Skeletal muscle tissue (tissue), 4 donors: ENCODE measurements around the gene DNAJB8. TPM values are rescaled to one million over a fixed set of nuclear protein-coding genes. Genes with fewer than 3 reads are reported as not detected.

Experiments
- H3K27ac ChIP-seq: one replicate; pipeline ENCODE4 v1.7.0; 2013; ENCODE audit warnings: mild to moderate bottlenecking, low read depth, low read length, inconsistent platforms
- H3K27me3 ChIP-seq, 3 donors: one replicate each; pipeline ENCODE4 v1.7.0; 2013; ENCODE audit warnings: low read length in 3 of 3; ENCODE audit not compliant: control insufficient read depth in 3 of 3, insufficient read depth in 3 of 3
- H3K36me3 ChIP-seq, 3 donors: one replicate each; pipeline ENCODE4 v1.7.0; 2013; ENCODE audit warnings: low read length in 3 of 3; ENCODE audit not compliant: control insufficient read depth in 3 of 3, insufficient read depth in 3 of 3
- H3K4me1 ChIP-seq, 3 donors: one replicate each; pipeline ENCODE4 v1.7.0; 2013; ENCODE audit warnings: low read length in 3 of 3, mild to moderate bottlenecking in 3 of 3; ENCODE audit not compliant: control insufficient read depth in 3 of 3, insufficient read depth in 3 of 3
- H3K4me3 ChIP-seq, 3 donors: one replicate each; pipeline ENCODE4 v1.7.0; 2013; ENCODE audit warnings: low read length in 3 of 3
- H3K9ac ChIP-seq, 3 donors: one replicate each; pipeline ENCODE4 v1.7.0; 2013; ENCODE audit warnings: low read length in 3 of 3, mild to moderate bottlenecking in 3 of 3, moderate library complexity in 2 of 3, low read depth in 1 of 3
- H3K9me3 ChIP-seq, 3 donors: one replicate each; pipeline ENCODE4 v1.7.0; 2013; ENCODE audit warnings: low read length in 3 of 3; ENCODE audit not compliant: control insufficient read depth in 3 of 3
- total RNA-seq: library from RNA; depleted of rRNA; stranded (reverse); fragments of >200 nt; gene quantifications from one replicate; pipeline ENCODE4 v1.2.3, GENCODE V29; 2014
- donor health status: Osteomylitis.

Gene DNAJB8
- total RNA-seq, 1 donor from 2014 or later = not detected

DNA sequence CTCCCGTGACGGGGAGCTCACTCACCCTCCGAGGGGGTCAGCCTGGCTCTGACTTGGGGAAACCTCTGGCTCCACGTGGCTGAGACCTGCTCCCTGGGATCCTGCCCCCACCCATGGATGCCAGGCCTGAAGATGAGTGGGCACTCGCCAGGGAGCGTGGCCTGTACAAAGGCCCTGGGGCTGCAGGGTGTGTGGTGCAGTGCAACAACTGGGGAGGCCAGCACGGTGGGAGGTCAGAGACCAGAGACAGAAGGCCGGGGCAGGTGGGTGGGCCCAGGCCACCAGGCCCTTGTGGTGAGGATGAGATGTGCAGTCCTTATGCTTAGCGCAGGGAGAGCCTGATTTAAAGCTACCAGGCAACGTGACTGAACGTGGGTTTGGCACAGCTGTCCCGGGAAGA is 5.0 kb downstream of the DNAJB8 start:
- Histone ChIP-seq H3K4me3 (no peak overlapping the region), H3K27ac (no peak overlapping the region), H3K9me3 (no peaks in the 10 kb centered on the region), H3K4me1 (no peaks in the 10 kb centered on the region), H3K9ac (no peak overlapping the region), H3K36me3 (no peaks in the 10 kb centered on the region), H3K27me3 (peaks cover 6 to 43% (median 24%) of the 10 kb centered on the region in 3 donors)

DNA sequence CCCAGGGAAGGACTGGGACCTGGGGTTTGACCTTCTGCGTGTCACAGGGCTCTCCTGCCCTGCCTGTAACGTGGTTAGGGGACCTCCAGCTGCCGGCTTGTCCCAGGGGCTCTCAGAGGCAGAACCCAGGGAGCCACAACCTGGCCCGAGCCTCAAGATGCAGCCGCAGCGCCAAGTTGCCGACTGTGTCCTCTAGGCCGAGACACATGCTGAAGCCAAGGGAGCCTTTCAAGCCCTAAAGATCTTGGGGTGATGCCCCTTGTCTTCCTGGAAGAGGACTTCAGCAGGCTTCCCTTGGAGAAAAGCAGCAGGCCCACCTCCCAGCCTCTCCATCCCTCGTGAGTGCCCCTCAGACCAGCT is 7.2 kb downstream of the DNAJB8 start:
- Histone ChIP-seq H3K4me3 (no peak overlapping the region), H3K27me3 (peaks cover 0 to 50% (median 29%) of the 10 kb centered on the region in 3 donors), H3K9ac (no peak overlapping the region), H3K36me3 (no peaks in the 10 kb centered on the region), H3K9me3 (no peaks in the 10 kb centered on the region), H3K4me1 (no peaks in the 10 kb centered on the region), H3K27ac (no peak overlapping the region)

DNA sequence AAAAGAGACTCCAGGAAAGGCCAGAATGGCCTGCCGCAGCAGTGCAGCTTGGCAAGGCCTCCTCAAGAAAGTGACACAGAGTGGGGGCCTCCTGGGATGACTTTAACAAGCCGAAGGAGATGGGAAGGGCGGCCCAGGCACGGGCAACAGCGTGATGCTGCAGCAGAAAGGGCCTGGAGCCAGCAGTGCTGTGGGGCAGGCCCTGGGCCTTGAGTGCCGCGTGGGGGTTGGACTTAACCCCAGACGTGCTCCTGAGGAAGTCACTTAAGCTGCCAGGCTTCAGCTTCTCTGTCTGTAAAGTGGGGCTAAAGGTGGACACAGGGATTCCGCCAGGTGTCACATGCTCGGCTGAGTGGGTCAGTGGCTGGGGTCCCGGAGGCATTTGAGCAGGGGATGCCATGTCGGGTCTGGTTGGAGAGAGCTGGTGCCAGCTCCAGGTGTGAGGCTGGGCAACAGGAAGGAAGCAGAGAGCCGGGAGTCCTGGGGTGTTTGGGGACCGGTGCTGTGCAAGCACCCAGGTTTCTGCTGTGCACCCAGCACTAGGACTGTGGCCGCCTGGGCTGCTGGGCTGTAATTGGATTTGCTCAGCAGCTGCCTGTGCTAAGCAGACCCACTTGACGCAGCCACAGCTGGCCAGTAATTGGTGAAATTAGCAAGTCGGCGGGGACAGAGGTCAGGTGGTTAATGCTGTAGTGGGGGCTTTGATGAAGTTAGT is 7.8 kb downstream of the DNAJB8 start:
- H3K27me3 ChIP-seq = peaks cover 0 to 54% (median 30%) of the 10 kb centered on the region in 3 donors
- H3K4me1 ChIP-seq = no peaks in the 10 kb centered on the region
- no peak overlapping the region for H3K27ac ChIP-seq
- no peak overlapping the region for H3K4me3 ChIP-seq
- no peaks in the 10 kb centered on the region for H3K9me3 ChIP-seq
- no peak overlapping the region for H3K9ac ChIP-seq
- H3K36me3 ChIP-seq = no peaks in the 10 kb centered on the region

DNA sequence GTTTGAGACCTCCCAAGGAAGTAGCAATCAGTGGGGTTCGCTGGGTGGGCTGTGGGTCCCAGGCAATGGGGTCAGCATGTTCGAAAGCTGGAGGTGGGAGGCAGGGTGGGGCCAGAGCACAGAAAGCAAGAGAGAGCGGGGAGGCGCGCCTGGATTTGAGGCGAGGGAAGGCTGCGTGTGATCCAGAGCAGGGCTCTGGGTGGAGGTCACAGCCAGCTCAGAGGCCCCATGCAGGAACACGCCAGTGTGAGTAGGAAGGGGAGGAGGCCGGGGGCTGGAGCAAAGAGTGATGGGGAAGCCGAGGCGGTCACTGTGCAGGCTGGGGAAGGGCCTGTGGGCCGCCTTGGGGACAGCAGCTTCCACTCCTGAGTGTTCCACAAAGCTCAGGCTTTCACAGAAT is 8.8 kb downstream of the DNAJB8 start:
- no peaks in the 10 kb centered on the region for H3K4me1 ChIP-seq
- H3K4me3 ChIP-seq = no peak overlapping the region
- H3K9ac ChIP-seq = no peak overlapping the region
- no peaks in the 10 kb centered on the region for H3K9me3 ChIP-seq
- no peak overlapping the region for H3K27ac ChIP-seq
- no peaks in the 10 kb centered on the region for H3K36me3 ChIP-seq
- H3K27me3 ChIP-seq = peaks cover 0 to 50% (median 27%) of the 10 kb centered on the region in 3 donors

DNA sequence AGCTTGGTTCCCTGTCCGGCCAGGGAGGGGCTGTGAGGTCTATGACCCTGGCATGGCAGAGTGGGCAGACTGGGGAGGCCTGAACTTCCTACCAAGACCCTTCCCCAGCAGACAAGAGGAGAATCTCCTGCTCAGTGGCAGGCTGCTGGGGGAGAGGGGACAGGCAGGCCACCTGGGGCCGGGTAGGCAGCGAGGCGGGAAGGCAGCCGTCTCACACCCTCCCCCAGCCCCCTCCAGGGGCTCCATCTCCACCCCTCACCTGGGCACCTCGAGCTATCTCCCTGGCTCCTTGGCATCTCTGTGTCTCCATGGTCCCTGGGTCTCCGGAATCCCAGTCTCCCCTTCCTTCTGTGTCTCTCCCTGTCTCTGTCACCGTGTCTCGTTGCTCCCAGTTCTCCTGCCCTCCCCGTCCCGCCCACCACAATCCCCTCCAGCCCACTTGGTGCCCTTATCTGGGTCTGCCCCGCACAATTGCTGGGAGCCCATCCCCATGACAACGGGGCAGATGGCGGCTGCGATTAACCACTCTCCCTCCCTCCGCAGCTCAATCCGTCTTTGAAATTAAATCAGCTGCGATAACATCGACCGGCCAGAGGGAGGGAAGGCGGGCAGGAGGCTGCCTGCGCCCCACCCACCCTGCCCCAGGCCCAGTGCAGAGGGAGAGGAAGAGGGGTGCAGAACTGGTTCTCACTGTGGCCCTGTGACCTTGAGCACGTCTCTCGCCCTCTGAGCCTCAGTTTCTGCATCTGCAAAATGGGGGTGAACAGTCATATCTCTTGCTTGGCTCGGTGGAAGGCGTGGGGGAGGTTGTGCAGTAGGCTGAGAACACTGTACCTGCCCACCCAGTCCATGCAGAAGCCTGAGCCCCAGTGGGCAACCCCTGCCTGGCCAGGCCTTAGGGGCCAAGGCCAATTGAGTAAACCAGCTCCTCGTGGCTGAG is 9.6 kb downstream of the DNAJB8 start:
- Histone ChIP-seq H3K36me3 (no peaks in the 10 kb centered on the region), H3K27ac (no peak overlapping the region), H3K9me3 (no peaks in the 10 kb centered on the region), H3K9ac (no peak overlapping the region), H3K4me1 (no peaks in the 10 kb centered on the region), H3K27me3 (peaks cover 0 to 54% (median 28%) of the 10 kb centered on the region in 3 donors), H3K4me3 (no peak overlapping the region)

DNA sequence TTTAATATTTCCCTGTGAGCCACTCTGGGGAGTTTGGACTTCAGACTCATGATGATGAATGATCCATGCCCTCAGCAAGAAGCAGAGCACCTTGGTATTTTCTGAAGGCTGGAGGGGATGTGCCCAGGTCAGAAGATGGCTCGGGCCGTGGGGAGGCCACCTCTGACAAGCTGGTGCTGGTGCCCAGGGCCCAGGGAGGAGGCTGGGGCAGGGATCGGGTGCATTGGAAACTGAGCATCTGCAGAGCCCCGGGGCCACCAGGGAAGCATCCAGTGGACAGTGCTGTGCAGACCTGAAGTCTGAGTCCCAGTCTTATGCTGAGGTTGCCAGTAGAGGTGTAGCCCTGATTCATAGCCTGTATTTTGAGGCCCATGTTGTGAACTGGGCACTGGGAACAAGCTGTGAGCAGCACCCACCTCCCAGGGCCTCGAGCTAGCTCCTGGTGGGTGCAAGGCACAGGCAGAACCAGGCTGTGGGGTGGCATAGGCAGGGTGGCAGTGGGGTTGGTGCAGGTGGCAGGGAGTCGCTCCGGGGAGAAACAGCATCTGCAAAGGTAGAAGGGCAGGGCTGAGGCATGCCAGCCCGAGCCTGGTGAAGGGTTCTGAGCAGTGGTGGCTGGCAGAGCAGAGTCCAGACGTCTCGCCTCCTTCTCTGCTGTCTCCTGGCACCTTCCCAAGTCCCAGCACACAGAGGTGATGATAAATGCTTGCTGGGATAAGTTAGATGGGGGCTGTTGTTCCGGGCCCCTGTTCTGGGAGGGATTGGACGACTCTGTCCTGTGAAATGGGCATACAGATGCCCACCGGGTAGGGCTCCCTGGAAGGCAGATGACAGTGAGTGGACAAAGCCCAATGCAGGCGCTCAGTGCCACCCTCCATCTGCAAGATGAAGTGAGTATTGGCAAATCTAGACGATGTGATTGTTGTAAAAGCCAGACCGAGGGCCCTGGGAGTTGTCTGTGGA is 10.6 kb downstream of the DNAJB8 start:
- no peak overlapping the region for H3K9ac ChIP-seq
- H3K4me3 ChIP-seq = no peak overlapping the region
- H3K27me3 ChIP-seq = peaks cover 0 to 52% (median 28%) of the 10 kb centered on the region in 3 donors
- H3K4me1 ChIP-seq = no peaks in the 10 kb centered on the region
- H3K27ac ChIP-seq = no peak overlapping the region
- H3K9me3 ChIP-seq = no peaks in the 10 kb centered on the region
- H3K36me3 ChIP-seq = no peaks in the 10 kb centered on the region

DNA sequence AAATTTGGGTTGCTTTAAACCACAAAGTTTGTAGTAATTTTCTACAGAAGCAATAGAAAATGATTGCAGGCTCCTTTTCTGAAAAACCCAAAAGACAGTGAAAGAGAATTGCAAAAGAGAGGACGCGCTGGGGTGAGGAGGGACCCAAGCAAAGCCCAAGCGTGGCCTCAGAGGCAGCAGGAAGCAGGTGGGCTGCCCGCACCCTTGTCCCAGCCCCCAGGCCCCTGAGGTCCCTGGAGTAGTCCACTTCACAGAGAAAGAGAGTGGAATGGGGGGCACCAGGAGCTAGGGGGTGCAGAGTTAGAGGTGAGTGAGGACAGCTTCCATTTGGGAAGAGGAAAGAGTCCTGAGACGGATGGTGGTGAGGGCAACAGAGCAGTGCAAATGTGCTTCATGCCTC is 11.6 kb downstream of the DNAJB8 start:
- no peak overlapping the region for H3K4me3 ChIP-seq
- H3K9me3 ChIP-seq = no peaks in the 10 kb centered on the region
- no peaks in the 10 kb centered on the region for H3K4me1 ChIP-seq
- H3K9ac ChIP-seq = no peak overlapping the region
- no peaks in the 10 kb centered on the region for H3K36me3 ChIP-seq
- no peak overlapping the region for H3K27ac ChIP-seq
- H3K27me3 ChIP-seq = peaks cover 0 to 53% (median 30%) of the 10 kb centered on the region in 3 donors

DNA sequence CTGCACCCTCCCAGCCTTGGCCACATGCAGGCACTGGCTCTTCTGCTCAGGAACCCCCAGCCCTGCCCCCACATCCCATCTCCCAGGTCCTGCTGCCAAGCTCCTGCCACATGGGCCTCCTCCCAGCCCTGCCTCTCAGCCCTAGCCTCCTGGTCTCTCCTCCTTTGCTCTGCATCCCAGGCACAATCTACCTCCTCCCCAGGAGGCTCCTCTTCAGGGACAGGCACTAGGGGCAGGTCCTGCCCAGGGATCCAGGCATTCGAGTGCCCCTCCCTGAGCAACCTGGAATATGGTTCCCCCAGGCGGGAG is 12.4 kb downstream of the DNAJB8 start:
- Histone ChIP-seq H3K27ac (no peak overlapping the region), H3K4me1 (no peaks in the 10 kb centered on the region), H3K4me3 (no peak overlapping the region), H3K27me3 (peaks cover 3 to 51% (median 30%) of the 10 kb centered on the region in 3 donors), H3K36me3 (no peaks in the 10 kb centered on the region), H3K9ac (no peak overlapping the region), H3K9me3 (no peaks in the 10 kb centered on the region)

DNA sequence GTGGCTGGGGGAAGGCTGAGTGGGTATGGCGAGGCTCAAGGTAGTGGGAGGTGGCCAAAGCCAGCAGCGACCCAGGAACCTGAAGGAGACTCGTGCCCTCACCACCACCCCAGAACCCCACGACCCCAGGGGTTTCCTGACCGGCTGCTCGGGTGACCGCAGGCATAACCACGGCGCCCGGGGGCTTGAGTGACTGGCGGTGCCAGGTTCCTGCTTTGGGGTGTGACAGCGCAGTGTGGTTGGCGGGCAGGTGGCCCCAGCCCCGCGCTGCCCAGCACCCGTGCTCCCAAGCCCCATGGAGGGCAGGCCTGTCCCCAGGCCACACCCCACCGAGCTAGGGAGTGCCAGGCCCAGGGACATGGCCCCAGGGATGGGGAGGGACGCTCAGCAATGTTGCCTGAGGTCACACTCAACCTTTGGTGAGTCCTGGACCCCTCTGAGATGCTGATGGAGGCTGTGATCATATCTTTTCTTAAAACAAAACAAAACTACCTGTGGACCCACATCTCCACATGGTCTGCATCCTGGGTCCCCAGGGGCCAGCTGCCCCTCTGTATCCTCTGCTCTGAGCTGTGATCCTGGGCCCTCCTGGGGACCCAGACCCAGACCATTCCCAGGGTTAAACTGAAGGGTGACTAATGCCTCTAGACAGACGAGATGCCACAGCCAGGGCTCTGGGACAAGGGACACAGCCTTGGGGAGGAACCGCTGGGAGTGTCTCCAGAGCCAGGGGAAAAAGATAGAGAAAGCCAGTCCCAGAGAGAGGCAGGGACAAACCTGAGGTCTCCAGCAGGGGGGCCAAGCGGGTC is 13.0 kb downstream of the DNAJB8 start:
- no peak overlapping the region for H3K9ac ChIP-seq
- peaks cover 5 to 46% (median 31%) of the 10 kb centered on the region in 3 donors for H3K27me3 ChIP-seq
- H3K4me1 ChIP-seq = no peaks in the 10 kb centered on the region
- no peaks in the 10 kb centered on the region for H3K9me3 ChIP-seq
- no peak overlapping the region for H3K27ac ChIP-seq
- H3K4me3 ChIP-seq = no peak overlapping the region
- no peaks in the 10 kb centered on the region for H3K36me3 ChIP-seq
